ENCODE measurements around the gene TOGARAM1.

Gene TOGARAM1

GRCh38 chr14:44960146-44960545, 1.8 kb upstream of the TOGARAM1 start:
- ChIA-PET CTCF (no interaction called here), POLR2A (ENCODE audit: low non-redundant PET) (interaction anchor here (0.6 kb wide), 1 partner anchor 297 kb away, joined by 4 read pairs; no protein-coding TSS in a partner anchor)
- no peak for DNase-seq (ENCODE audit: low spot score)
- no peak for TF ChIP-seq CTCF (conservative IDR thresholded peaks at IDR 0.05; ENCODE audit: low read depth)
- no peak overlapping the region for H3K27ac ChIP-seq

GRCh38 chr14:44960646-44961045, 1.3 kb upstream of the TOGARAM1 start:
- CTCF ChIA-PET: no interaction called here

GRCh38 chr14:44961151-44961553, 838 bp upstream of the TOGARAM1 start:
- POLR2A ChIA-PET (ENCODE audit: low non-redundant PET): interaction anchor here (0.5 kb wide), 1 partner anchor 299 kb away, joined by 3 read pairs; no protein-coding TSS in a partner anchor
- TF ChIP-seq CTCF (conservative IDR thresholded peaks at IDR 0.05; ENCODE audit: low read depth): no peak
- CTCF ChIA-PET: no interaction called here
- DNase-seq (ENCODE audit: low spot score): peak; percentile 63
- peak overlapping the region; percentile 92 for H3K27ac ChIP-seq

More at GRCh38 chr14:44960646-44961045, 1.3 kb upstream of the TOGARAM1 start:
- H3K27ac ChIP-seq: peak overlapping the region; percentile 92; the same call in 1 of the 2 replicates
- DNase-seq (ENCODE audit: low spot score): no peak
- POLR2A ChIA-PET (ENCODE audit: low non-redundant PET): interaction anchor here (0.6 kb wide), 1 partner anchor 296 kb away, joined by 4 read pairs; no protein-coding TSS in a partner anchor
- no peak for TF ChIP-seq CTCF (conservative IDR thresholded peaks at IDR 0.05; ENCODE audit: low read depth)

- peak overlapping the region; percentile 92 for H3K27ac ChIP-seq
- POLR2A ChIA-PET (ENCODE audit: low non-redundant PET): interaction anchor here (1.1 kb wide), 1 partner anchor 173 kb away, joined by 3 read pairs; the partner anchor contains the start of gene FANCM
- TF ChIP-seq CTCF (conservative IDR thresholded peaks at IDR 0.05; ENCODE audit: low read depth): no peak
- CTCF ChIA-PET: interaction anchor here (1.2 kb wide), 1 partner anchor 49 kb away, joined by 5 read pairs; no protein-coding TSS in a partner anchor
- DNase-seq (ENCODE audit: low spot score): peak; percentile 19
These were observed 499 bp downstream of the TOGARAM1 start for GRCh38 chr14:44962334-44963043.

GRCh38 chr14:44963044-44963528, 1.1 kb downstream of the TOGARAM1 start:
- no peak for DNase-seq (ENCODE audit: low spot score)
- POLR2A ChIA-PET (ENCODE audit: low non-redundant PET): no interaction called here
- H3K27ac ChIP-seq: peak overlapping the region; percentile 92

More at GRCh38 chr14:44963044-44963528, 1.1 kb downstream of the TOGARAM1 start:
- TF ChIP-seq CTCF (conservative IDR thresholded peaks at IDR 0.05; ENCODE audit: low read depth): no peak
- CTCF ChIA-PET: interaction anchor here (1.2 kb wide), 1 partner anchor 49 kb away, joined by 5 read pairs; no protein-coding TSS in a partner anchor

All from RWPE1 (cell line).